ENCODE data around the gene DAPK2.

- no peak for TF ChIP-seq CTCF (IDR thresholded peaks at IDR 0.05)
- no peak for TF ChIP-seq POLR2A (IDR thresholded peaks at IDR 0.05)
Measured at GRCh38 chr15:63918901-63919348, 127.4 kb downstream of the DAPK2 start.
